IMR-90 (cell line): Measurements from ENCODE around the gene COL27A1. TPM values are rescaled to one million over a fixed set of nuclear protein-coding genes. Genes with fewer than 3 reads are reported as not detected.
A peak's percentile ranks its signal among the peaks of the same experiment; 100 is the strongest.

ENCODE experiments used
- ATAC-seq: fragments of 200-7000 bp; cut with Tn5 transposase; 2 replicates; pipeline ENCODE4 v1.9.1; 2020; ENCODE audit warnings: low read depth, mild to moderate bottlenecking, moderate library complexity
- BruUV-seq: library from RNA; stranded (reverse); fragments of 400-500 nt; replicated peaks from 2 replicates; lab custom pipeline; 2021; lab: Mats Ljungman, UMichigan
- CTCF ChIA-PET: fragments of 300-600 bp; formaldehyde crosslinking; extraction: SDS; loops from one replicate; lab custom pipeline; 2021; ENCODE audit warnings: antibody characterized with exemption; lab: Yijun Ruan, JAX
- POLR2A ChIA-PET: fragments of 300-600 bp; sonication (Branson Sonifier 250); formaldehyde crosslinking; loops from one replicate; lab custom pipeline; 2022; ENCODE audit warnings: antibody characterized with exemption; ENCODE audit not compliant: unreplicated experiment; lab: Charles Lee
- DNase-seq: peaks from one replicate; pipeline ENCODE4 v3.0.0; 2013
- H2AFZ ChIP-seq: replicated peaks from 2 replicates; pipeline ENCODE3; 2013; ENCODE audit warnings: low read length, mild to moderate bottlenecking; ENCODE audit not compliant: poor library complexity
- H2AK5ac ChIP-seq: 2 replicates; pipeline ENCODE4 v1.6.1; 2013; ENCODE audit warnings: low read depth, low read length, inconsistent platforms
- H2AK9ac ChIP-seq: replicated peaks from 2 replicates; pipeline ENCODE3; 2013; ENCODE audit warnings: mild to moderate bottlenecking, low read depth, low read length, moderate library complexity; ENCODE audit not compliant: poor library complexity
- H2BK120ac ChIP-seq: 2 replicates; pipeline ENCODE4 v1.6.1; 2013; ENCODE audit warnings: low read depth, low read length, inconsistent platforms
- H2BK15ac ChIP-seq: 3 replicates; pipeline ENCODE4 v1.6.1; 2013; ENCODE audit warnings: low read depth, low read length, inconsistent platforms
- H2BK20ac ChIP-seq: 2 replicates; pipeline ENCODE4 v1.6.1; 2013; ENCODE audit warnings: low read depth, mild to moderate bottlenecking, inconsistent platforms, low read length, moderate library complexity
- H2BK5ac ChIP-seq: 2 replicates; pipeline ENCODE4 v1.6.1; 2013; ENCODE audit warnings: mild to moderate bottlenecking, low read depth, low read length, inconsistent platforms; ENCODE audit not compliant: poor library complexity, severe bottlenecking
- H3K14ac ChIP-seq: replicated peaks from 2 replicates; pipeline ENCODE4 v1.6.1; 2013; ENCODE audit warnings: low read depth, low read length, inconsistent platforms
- H3K18ac ChIP-seq: 2 replicates; pipeline ENCODE4 v1.6.1; 2013; ENCODE audit warnings: low read depth, low read length, control low read depth
- H3K23ac ChIP-seq: 2 replicates; pipeline ENCODE4 v1.6.1; 2013; ENCODE audit warnings: low read depth, low read length, inconsistent platforms
- H3K27ac ChIP-seq: 2 replicates; pipeline ENCODE4 v1.5.1; 2013; ENCODE audit warnings: mild to moderate bottlenecking, control low read depth, low read length; ENCODE audit not compliant: insufficient read depth
- H3K27me3 ChIP-seq: 2 replicates; pipeline ENCODE4 v1.6.1; 2013; ENCODE audit warnings: low read length; ENCODE audit not compliant: control insufficient read depth, insufficient read depth
- H3K36me3 ChIP-seq: 2 replicates; pipeline ENCODE4 v1.6.1; 2013; ENCODE audit warnings: low read length, mixed read lengths; ENCODE audit not compliant: control insufficient read depth, insufficient read depth
- H3K4ac ChIP-seq: 2 replicates; pipeline ENCODE4 v1.6.1; 2013; ENCODE audit warnings: low read depth, low read length, inconsistent platforms
- H3K4me1 ChIP-seq: 2 replicates; pipeline ENCODE4 v1.6.1; 2013; ENCODE audit warnings: low read length, mixed read lengths; ENCODE audit not compliant: control insufficient read depth, insufficient read depth
- H3K4me2 ChIP-seq: 2 replicates; pipeline ENCODE4 v1.6.1; 2013; ENCODE audit warnings: low read depth, mild to moderate bottlenecking, control low read depth, low read length, moderate library complexity
- H3K4me3 ChIP-seq: 2 replicates; pipeline ENCODE4 v1.5.1; 2013; ENCODE audit warnings: low read depth, mild to moderate bottlenecking, control low read depth, low read length, moderate library complexity; ENCODE audit not compliant: insufficient read depth
- H3K56ac ChIP-seq: 2 replicates; pipeline ENCODE4 v1.6.1; 2013; ENCODE audit warnings: low read length, inconsistent platforms; ENCODE audit not compliant: insufficient read depth; ENCODE audit errors: extremely low read depth
- H3K79me1 ChIP-seq, 2 experiments: 2 replicates each; pipeline ENCODE4 v1.6.1; 2013; ENCODE audit warnings: low read length in 2 of 2, inconsistent platforms in 1 of 2, low read depth in 1 of 2
- H3K9ac ChIP-seq: 2 replicates; pipeline ENCODE4 v1.6.1; 2013; ENCODE audit warnings: low read depth, low read length, control low read depth
- H3K9me1 ChIP-seq: 2 replicates; pipeline ENCODE4 v1.6.1; 2013; ENCODE audit warnings: low read length, inconsistent platforms; ENCODE audit not compliant: insufficient read depth
- H3K9me3 ChIP-seq: 2 replicates; pipeline ENCODE4 v1.6.1; 2013; ENCODE audit warnings: low read length; ENCODE audit not compliant: control insufficient read depth, insufficient read depth
- H4K20me1 ChIP-seq: 2 replicates; pipeline ENCODE4 v1.6.1; 2013; ENCODE audit warnings: low read length, inconsistent platforms; ENCODE audit not compliant: insufficient read depth
- H4K5ac ChIP-seq: 2 replicates; pipeline ENCODE4 v1.6.1; 2013; ENCODE audit warnings: mild to moderate bottlenecking, low read depth, low read length, control low read depth
- H4K8ac ChIP-seq, 2 experiments: 2 replicates each; pipeline ENCODE4 v1.6.1; 2013; ENCODE audit warnings: low read depth in 2 of 2, low read length in 2 of 2, control low read depth in 1 of 2, inconsistent platforms in 1 of 2
- H4K91ac ChIP-seq: 2 replicates; pipeline ENCODE4 v1.6.1; 2013; ENCODE audit warnings: low read depth, low read length, inconsistent platforms; ENCODE audit not compliant: insufficient read depth
- BHLHE40 ChIP-seq: fragments of 150-350 bp; IDR thresholded peaks from 2 replicates; pipeline ENCODE4 v1.6.1; 2016; ENCODE audit warnings: mild to moderate bottlenecking, low read depth, low read length
- FOS ChIP-seq: fragments of 150-350 bp; IDR thresholded peaks from 2 replicates; pipeline ENCODE4 v1.6.1; 2016; ENCODE audit warnings: low read depth, low read length
- MAZ ChIP-seq: IDR thresholded peaks from 2 replicates; pipeline ENCODE4 v1.6.1; 2012; ENCODE audit warnings: low read depth, mild to moderate bottlenecking, low read length, improper control_type of control experiment, moderate library complexity, borderline replicate concordance
- MXI1 ChIP-seq: IDR thresholded peaks from 2 replicates; pipeline ENCODE4 v1.6.1; 2012; ENCODE audit warnings: low read depth, mild to moderate bottlenecking, low read length, moderate library complexity, borderline replicate concordance
- NFE2L2 ChIP-seq: fragments of 150-350 bp; IDR thresholded peaks from 2 replicates; pipeline ENCODE4 v1.6.1; 2016; ENCODE audit warnings: low read depth, mild to moderate bottlenecking, low read length
- POLR2A ChIP-seq: IDR thresholded peaks from 2 replicates; pipeline ENCODE4 v1.6.1; 2012; ENCODE audit warnings: mild to moderate bottlenecking, low read depth, low read length
- RAD21 ChIP-seq: IDR thresholded peaks from 2 replicates; pipeline ENCODE4 v1.6.1; 2012; ENCODE audit warnings: low read length, improper control_type of control experiment
- RFX5 ChIP-seq: IDR thresholded peaks from 2 replicates; pipeline ENCODE4 v1.8.0; 2012; ENCODE audit warnings: low read depth, mild to moderate bottlenecking, low read length, moderate library complexity
- WGBS, 2 experiments: methylation state at CpG; one replicate each; pipeline versions ENCODE4 v1.1.5 to v1.1.7; 2013; ENCODE audit warnings: missing lambda C conversion rate in 2 of 2; ENCODE audit not compliant: insufficient read length in 1 of 2; ENCODE audit errors: extremely low coverage in 2 of 2; 5-methylcytosine and 5-hydroxymethylcytosine counted together
- dilution Hi-C: fragments of 300-500 bp; cut with HindIII; formaldehyde crosslinking; loops from one replicate; pipeline ENCODE4 v1.14.3; 2018; ENCODE audit warnings: low sequenced_read_pairs; ENCODE audit not compliant: unreplicated experiment
- in situ Hi-C: fragments of 300-500 bp; cut with MboI; formaldehyde crosslinking; loops from 3 replicates; pipeline ENCODE4 v1.14.3; 2019; ENCODE audit warnings: low sequenced_read_pairs, inconsistent platforms, mixed read lengths
- intact Hi-C: fragments of 100-400 bp; cut with micrococcal nuclease; formaldehyde crosslinking; loops from 2 replicates; pipeline ENCODE4 v1.10.0; 2022
- polyA plus RNA-seq, 3 experiments: library from polyadenylated mRNA; depleted of rRNA; stranded (reverse); fragments of >200 nt; gene quantifications; 2 replicates each; pipeline ENCODE4 v1.2.3, GENCODE V29; 2012; ENCODE audit warnings: low replicate concordance in 1 of 3
- total RNA-seq: library from RNA; depleted of rRNA; stranded (reverse); fragments of >200 nt; gene quantifications from 2 replicates; pipeline ENCODE4 v1.2.3, GENCODE V29; 2012

COL27A1 gene
- total and polyA plus RNA-seq, 2 of the 4 experiments (the other 2 are of a cell fraction) = 3.2 to 18.3 TPM

- Histone ChIP-seq H2BK5ac (no peak overlapping the region), H3K23ac (peak overlapping the region; percentile 79), H3K4me1 (peaks cover 10% of the 10 kb centered on the region), H3K9me3 (no peaks in the 10 kb centered on the region), H3K18ac (no peak overlapping the region), H3K56ac (no peak overlapping the region), H2BK120ac (no peak overlapping the region), H3K9me1 (peaks cover 8% of the 10 kb centered on the region; the same call in 1 of the 2 replicates), H3K4me3 (peak overlapping the region; percentile 13; the same call in 1 of the 2 replicates), H2AK9ac (peak overlapping the region; percentile 79), H3K14ac (no peak overlapping the region), H2BK20ac (no peak overlapping the region), H3K4me2 (peak overlapping the region; percentile 81), H3K27ac (no peak overlapping the region), H3K27me3 (peaks cover 29% of the 10 kb centered on the region), H2AK5ac (peak overlapping the region; percentile 25; the same call in 1 of the 2 replicates), H2AFZ (peak overlapping the region; percentile 70), H3K36me3 (no peaks in the 10 kb centered on the region), H4K8ac (no peak overlapping the region), H4K91ac (no peak overlapping the region), H2BK15ac (no peak overlapping the region), H3K79me1 (peaks cover 19 to 33% of the 10 kb centered on the region in 2 experiments), H3K4ac (no peak overlapping the region), H4K20me1 (peaks cover 27% of the 10 kb centered on the region), H4K5ac (no peak overlapping the region), H3K9ac (no peak overlapping the region)
- intact Hi-C loops = loop anchor here (1.0 to 2.0 kb wide), 3 partner anchors 46 to 137 kb away; no protein-coding TSS in a partner anchor
- ChIA-PET CTCF (interaction anchor here (0.9 to 1.6 kb wide), 11 partner anchors 18 to 136 kb away, joined by 3 to 6 read pairs (median 4); no protein-coding TSS in a partner anchor), POLR2A (no interaction called here)
- 5% methylated on average over 13 of the region's 23 CpGs; no CpG with 5 or more reads in 1 of the 2 experiments for WGBS, 2 experiments
- no TSS peak for BruUV-seq
- ATAC-seq (no peak), DNase-seq (no peak)
- TF ChIP-seq MAZ (no peak), BHLHE40 (no peak), MXI1 (no peak), POLR2A (no peak), RFX5 (no peak), RAD21 (no peak), NFE2L2 (no peak), FOS (no peak)
- dilution Hi-C loops = no loop called here
- in situ Hi-C loops = no loop called here
Measured at GRCh38 chr9:114154600-114155102, 686 bp upstream of the COL27A1 start.
